IPS-20b (cell line): ENCODE data around the gene OR6C74.

Experiments used
- H3K27ac ChIP-seq: one replicate; pipeline ENCODE4 v1.5.1; 2013; ENCODE audit warnings: low read length
- H3K27me3 ChIP-seq: 2 replicates; pipeline ENCODE4 v1.6.1; 2013; ENCODE audit warnings: mild to moderate bottlenecking, low read length, inconsistent platforms; ENCODE audit not compliant: insufficient read depth
- H3K36me3 ChIP-seq: 2 replicates; pipeline ENCODE4 v1.6.1; 2013; ENCODE audit warnings: low read depth, mild to moderate bottlenecking, inconsistent platforms, low read length, moderate library complexity; ENCODE audit not compliant: insufficient read depth
- H3K4me1 ChIP-seq: 2 replicates; pipeline ENCODE4 v1.6.1; 2013; ENCODE audit warnings: mild to moderate bottlenecking, control low read depth, inconsistent platforms, low read length, moderate library complexity; ENCODE audit not compliant: insufficient read depth
- H3K4me3 ChIP-seq: 2 replicates; pipeline ENCODE4 v1.5.1; 2013; ENCODE audit warnings: mild to moderate bottlenecking, low read length, inconsistent platforms
- H3K9ac ChIP-seq: 2 replicates; pipeline ENCODE4 v1.6.1; 2013; ENCODE audit warnings: low read depth, mild to moderate bottlenecking, inconsistent platforms, low read length, moderate library complexity
- H3K9me3 ChIP-seq: 2 replicates; pipeline ENCODE4 v1.6.1; 2013; ENCODE audit warnings: mild to moderate bottlenecking, low read depth, low read length, inconsistent platforms; ENCODE audit not compliant: insufficient read depth

The OR6C74 gene

GRCh38 chr12:55244309-55244708 lies at the start of gene OR6C74:
Gene OR6C74 (plus strand): TSS chr12:55244609. CDS start chr12:55247288, 2,679 bp downstream.
- no peaks in the 10 kb centered on the region for H3K9me3 ChIP-seq
- H3K4me1 ChIP-seq = no peaks in the 10 kb centered on the region
- no peak within 1 kb of the TSS for H3K27ac ChIP-seq
- H3K9ac ChIP-seq = no peak within 1 kb of the TSS
- H3K36me3 ChIP-seq = no peaks in the 10 kb centered on the region
- H3K4me3 ChIP-seq = no peak within 1 kb of the TSS
- no peaks in the 10 kb centered on the region for H3K27me3 ChIP-seq

GRCh38 chr12:55220725-55221124 lies 23.7 kb upstream of the OR6C74 start, which contains the start of gene OR10A7:
Gene OR10A7 (plus strand): TSS chr12:55221025. CDS start chr12:55221025, 0 bp downstream.
- Histone ChIP-seq H3K27ac (no peak within 1 kb of the TSS), H3K9me3 (no peaks in the 10 kb centered on the region), H3K9ac (no peak within 1 kb of the TSS), H3K36me3 (no peaks in the 10 kb centered on the region), H3K4me3 (no peak within 1 kb of the TSS), H3K27me3 (no peaks in the 10 kb centered on the region), H3K4me1 (no peaks in the 10 kb centered on the region)

- no peak overlapping the region for H3K9ac ChIP-seq
- no peaks in the 10 kb centered on the region for H3K4me1 ChIP-seq
- H3K9me3 ChIP-seq = no peaks in the 10 kb centered on the region
- H3K27me3 ChIP-seq = no peaks in the 10 kb centered on the region
- no peaks in the 10 kb centered on the region for H3K36me3 ChIP-seq
- H3K4me3 ChIP-seq = no peak overlapping the region
- H3K27ac ChIP-seq = no peak overlapping the region
These were observed 17.9 kb upstream of the OR6C74 start for GRCh38 chr12:55226523-55226922.

GRCh38 chr12:55227643-55228042 lies 16.8 kb upstream of the OR6C74 start:
- no peaks in the 10 kb centered on the region for H3K27me3 ChIP-seq
- no peak overlapping the region for H3K9ac ChIP-seq
- H3K27ac ChIP-seq = no peak overlapping the region
- no peaks in the 10 kb centered on the region for H3K4me1 ChIP-seq
- H3K9me3 ChIP-seq = no peaks in the 10 kb centered on the region
- no peak overlapping the region for H3K4me3 ChIP-seq
- H3K36me3 ChIP-seq = no peaks in the 10 kb centered on the region

GRCh38 chr12:55246159-55246558 lies 1.8 kb downstream of the OR6C74 start:
- Histone ChIP-seq H3K4me3 (no peak overlapping the region), H3K27ac (no peak overlapping the region), H3K9ac (no peak overlapping the region), H3K9me3 (no peaks in the 10 kb centered on the region), H3K27me3 (no peaks in the 10 kb centered on the region), H3K36me3 (no peaks in the 10 kb centered on the region), H3K4me1 (no peaks in the 10 kb centered on the region)

GRCh38 chr12:55250944-55251343 lies 6.5 kb downstream of the OR6C74 start:
- Histone ChIP-seq H3K27ac (no peak overlapping the region), H3K9ac (no peak overlapping the region), H3K9me3 (no peaks in the 10 kb centered on the region), H3K4me1 (no peaks in the 10 kb centered on the region), H3K36me3 (no peaks in the 10 kb centered on the region), H3K27me3 (no peaks in the 10 kb centered on the region), H3K4me3 (no peak overlapping the region)

GRCh38 chr12:55253281-55253680 lies 8.9 kb downstream of the OR6C74 start:
- H3K4me3 ChIP-seq = no peak overlapping the region
- H3K36me3 ChIP-seq = no peaks in the 10 kb centered on the region
- no peak overlapping the region for H3K27ac ChIP-seq
- no peak overlapping the region for H3K9ac ChIP-seq
- no peaks in the 10 kb centered on the region for H3K9me3 ChIP-seq
- no peaks in the 10 kb centered on the region for H3K4me1 ChIP-seq
- no peaks in the 10 kb centered on the region for H3K27me3 ChIP-seq

- no peak overlapping the region for H3K9ac ChIP-seq
- no peaks in the 10 kb centered on the region for H3K9me3 ChIP-seq
- no peak overlapping the region for H3K27ac ChIP-seq
- no peaks in the 10 kb centered on the region for H3K27me3 ChIP-seq
- no peak overlapping the region for H3K4me3 ChIP-seq
- H3K4me1 ChIP-seq = no peaks in the 10 kb centered on the region
- H3K36me3 ChIP-seq = no peaks in the 10 kb centered on the region
These were observed 12.4 kb downstream of the OR6C74 start for GRCh38 chr12:55256831-55257230.

- Histone ChIP-seq H3K4me1 (no peaks in the 10 kb centered on the region), H3K36me3 (no peaks in the 10 kb centered on the region), H3K27me3 (no peaks in the 10 kb centered on the region), H3K27ac (no peak overlapping the region), H3K9ac (no peak overlapping the region), H3K4me3 (no peak overlapping the region), H3K9me3 (no peaks in the 10 kb centered on the region)
These were observed 13.9 kb downstream of the OR6C74 start for GRCh38 chr12:55258303-55258702.

- Histone ChIP-seq H3K36me3 (no peaks in the 10 kb centered on the region), H3K4me3 (no peak overlapping the region), H3K27ac (no peak overlapping the region), H3K9me3 (no peaks in the 10 kb centered on the region), H3K9ac (no peak overlapping the region), H3K27me3 (no peaks in the 10 kb centered on the region), H3K4me1 (no peaks in the 10 kb centered on the region)
These were observed 36.6 kb downstream of the OR6C74 start for GRCh38 chr12:55280991-55281390.

GRCh38 chr12:55289999-55290398 lies 45.6 kb downstream of the OR6C74 start:
- no peak overlapping the region for H3K4me3 ChIP-seq
- no peak overlapping the region for H3K27ac ChIP-seq
- H3K9ac ChIP-seq = no peak overlapping the region
- no peaks in the 10 kb centered on the region; the same call in 1 of the 2 replicates for H3K9me3 ChIP-seq
- no peaks in the 10 kb centered on the region for H3K27me3 ChIP-seq
- no peaks in the 10 kb centered on the region for H3K4me1 ChIP-seq
- no peaks in the 10 kb centered on the region for H3K36me3 ChIP-seq
